Endometrium (tissue), 2 donors: ENCODE data around the gene MYO3A.

Experiments used
- FAIRE-seq: peaks from 2 replicates; lab custom pipeline; 2012; peaks lifted over from hg19 to GRCh38; lab: Jason Lieb, UNC
- donor health status: control.
- donor health status: control.

The MYO3A gene

DNA sequence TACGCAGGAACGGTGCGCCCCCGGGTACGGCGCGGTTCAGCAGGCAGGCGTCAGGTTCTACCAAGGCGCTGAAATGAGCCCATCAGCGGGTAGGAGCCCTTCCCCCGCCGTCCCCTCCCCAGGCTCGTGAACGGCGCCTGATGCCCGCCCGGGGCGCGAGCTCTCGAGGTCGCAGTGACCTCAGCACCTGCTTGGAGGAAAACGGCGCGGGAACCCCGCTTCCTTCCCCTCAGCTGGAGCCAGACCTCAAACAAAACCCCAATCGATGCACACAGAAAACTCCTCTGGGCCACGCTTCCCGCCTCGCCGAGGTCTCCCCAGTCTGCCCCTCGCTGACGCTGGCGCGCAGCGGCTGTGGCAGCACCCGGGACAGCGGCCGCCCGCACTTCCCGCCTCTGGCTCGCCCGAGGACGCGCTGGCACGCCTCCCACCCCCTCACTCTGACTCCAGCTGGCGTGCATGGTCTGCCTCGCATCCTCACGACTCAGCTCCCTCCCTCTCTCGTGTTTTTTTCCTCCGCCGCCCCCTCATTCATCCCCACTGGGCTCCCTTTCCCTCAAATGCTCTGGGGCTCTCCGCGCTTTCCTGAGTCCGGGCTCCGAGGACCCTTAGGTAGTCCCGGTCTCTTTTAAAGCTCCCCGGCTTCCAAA, 282.0 kb downstream of the MYO3A start:
- no peak for FAIRE-seq

DNA sequence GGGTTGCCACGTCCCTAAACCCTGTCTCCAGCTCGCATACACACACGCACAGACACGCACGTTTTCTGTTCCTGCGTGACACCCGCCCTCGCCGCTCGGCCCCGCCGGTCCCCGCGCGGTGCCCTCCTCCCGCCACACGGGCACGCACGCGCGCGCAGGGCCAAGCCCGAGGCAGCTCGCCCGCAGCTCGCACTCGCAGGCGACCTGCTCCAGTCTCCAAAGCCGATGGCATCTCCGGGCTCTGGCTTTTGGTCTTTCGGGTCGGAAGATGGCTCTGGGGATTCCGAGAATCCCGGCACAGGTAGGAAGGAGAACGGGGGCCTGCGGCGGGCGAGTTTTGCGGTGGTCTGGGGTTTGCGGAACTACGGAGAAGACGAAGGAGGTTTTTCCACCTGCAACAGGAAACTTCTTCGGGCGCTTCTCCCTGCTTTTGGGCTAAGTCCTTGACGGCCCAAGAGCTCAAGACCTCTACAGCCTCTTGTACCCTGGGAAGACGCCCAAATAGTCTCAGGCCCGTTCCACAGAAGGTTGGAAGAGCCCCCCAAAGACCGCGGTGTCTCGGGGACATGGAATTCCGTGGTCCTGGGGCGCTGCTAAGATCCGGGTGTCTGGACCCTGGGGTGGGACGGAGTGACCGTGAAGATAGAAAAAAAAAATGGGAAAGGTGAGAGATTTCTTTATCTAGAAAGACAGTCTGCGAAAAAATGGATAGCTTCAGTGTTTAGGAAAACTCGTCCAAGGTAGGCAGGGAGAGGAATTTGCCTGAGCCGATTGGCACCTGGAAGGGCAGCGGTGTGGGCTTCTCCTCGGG, 282.8 kb downstream of the MYO3A start, which contains the start of gene GAD2:
Gene GAD2 (plus strand): TSS at position 190 of the 811 bp plus-strand sequence. CDS start 36 bp downstream, at position 226.
- FAIRE-seq = no peak

DNA sequence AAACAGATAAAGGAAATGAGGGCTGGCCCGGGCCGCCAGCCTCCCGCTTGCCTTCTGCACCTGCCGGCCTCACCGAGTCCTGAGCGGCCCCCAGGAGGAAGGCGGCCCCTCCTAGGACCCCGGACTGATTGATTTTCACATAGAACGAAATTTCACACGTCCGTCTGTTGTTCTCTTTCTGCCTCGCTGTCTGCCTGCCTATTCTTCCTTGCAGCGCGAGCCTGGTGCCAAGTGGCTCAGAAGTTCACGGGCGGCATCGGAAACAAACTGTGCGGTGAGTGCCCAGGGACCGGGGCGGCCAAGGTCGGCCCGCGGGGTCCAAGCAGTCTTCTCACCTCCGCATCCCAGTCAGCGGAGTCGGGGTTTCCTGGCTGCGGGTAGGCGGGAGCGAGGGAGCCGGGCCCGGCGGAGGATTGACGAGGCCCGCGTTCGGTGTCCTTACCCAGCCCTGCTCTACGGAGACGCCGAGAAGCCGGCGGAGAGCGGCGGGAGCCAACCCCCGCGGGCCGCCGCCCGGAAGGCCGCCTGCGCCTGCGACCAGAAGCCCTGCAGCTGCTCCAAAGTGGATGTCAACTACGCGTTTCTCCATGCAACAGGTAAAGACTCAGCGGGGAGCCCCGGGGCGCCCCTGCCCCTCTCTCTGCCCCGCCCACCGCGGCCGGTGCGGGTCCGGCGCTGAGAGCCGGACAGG, 283.5 kb downstream of the MYO3A start:
- FAIRE-seq = no peak

DNA sequence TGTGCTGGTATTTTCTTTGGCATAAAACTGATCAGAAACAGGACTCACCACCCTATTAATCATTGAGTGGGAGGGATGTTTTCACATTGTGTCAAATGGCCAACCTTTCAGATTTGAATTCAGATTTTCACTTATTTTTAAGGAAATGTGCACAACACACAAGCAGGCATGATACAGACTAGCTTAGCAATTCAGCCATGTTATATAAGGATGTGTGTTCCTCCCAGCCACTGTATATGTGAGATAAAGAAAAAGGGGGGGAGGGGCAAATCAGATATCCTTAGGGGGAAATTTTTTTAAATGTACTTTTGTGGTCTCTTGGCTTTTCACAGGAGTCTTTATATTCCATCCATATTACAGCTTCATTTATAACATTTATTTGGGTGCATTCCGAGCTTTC, 285.6 kb downstream of the MYO3A start:
- no peak for FAIRE-seq

DNA sequence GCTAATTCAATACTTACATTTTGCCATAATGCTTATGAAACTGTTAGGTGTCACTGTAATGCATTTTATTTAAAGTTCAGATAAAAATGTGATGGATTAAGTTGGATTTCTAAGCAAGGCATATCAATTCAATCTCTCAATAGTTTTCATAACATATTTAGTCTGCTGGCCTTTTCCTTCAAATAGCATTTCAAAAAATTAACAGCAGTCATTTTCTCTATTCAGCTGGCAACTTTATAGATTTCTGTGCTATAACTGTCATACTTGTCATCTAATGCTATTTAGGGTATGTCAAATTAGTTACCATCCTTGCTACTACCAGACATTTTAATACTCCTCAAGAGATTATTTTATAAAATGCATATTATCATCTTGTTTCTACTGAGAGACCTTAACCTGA, 286.9 kb downstream of the MYO3A start:
- no peak for FAIRE-seq

DNA sequence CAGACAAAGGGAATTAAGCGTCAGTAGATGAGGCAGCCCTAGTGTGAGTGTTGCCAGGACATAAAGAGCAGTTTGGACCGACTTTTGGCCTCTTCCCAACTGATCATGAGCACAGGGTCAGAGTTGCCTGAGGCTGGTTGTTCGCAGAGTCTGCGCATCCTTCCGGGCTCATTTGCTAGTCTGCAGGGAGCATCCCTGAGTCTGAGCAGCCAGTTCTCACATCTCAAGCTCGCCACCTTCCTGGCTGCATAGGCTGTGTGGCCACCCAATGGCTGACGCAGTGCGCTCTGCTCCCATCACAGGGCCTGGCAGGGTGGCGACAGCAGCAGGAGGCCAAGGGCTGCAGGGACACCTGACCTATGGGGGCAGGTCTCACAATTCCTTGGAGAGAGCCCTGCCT, 287.5 kb downstream of the MYO3A start:
- FAIRE-seq = no peak

DNA sequence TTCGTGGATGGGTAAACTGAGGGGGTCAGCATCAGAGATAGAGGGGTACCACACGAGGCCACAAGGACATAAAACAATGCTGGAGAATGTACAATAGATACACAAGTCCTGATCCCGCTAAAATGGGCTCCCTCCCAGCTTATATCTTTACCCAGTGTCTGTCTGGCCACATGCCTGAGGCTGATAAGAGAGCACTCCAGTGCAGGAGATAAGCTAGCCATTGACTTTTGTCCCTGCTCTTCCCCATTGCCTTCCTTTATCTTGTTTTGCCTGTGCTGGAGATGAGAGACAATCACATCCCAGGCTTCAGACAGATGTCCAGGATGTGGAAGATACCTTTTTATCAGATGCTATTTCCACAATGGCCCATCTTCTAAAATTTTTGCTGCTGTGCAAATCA, 288.5 kb downstream of the MYO3A start:
- no peak for FAIRE-seq

DNA sequence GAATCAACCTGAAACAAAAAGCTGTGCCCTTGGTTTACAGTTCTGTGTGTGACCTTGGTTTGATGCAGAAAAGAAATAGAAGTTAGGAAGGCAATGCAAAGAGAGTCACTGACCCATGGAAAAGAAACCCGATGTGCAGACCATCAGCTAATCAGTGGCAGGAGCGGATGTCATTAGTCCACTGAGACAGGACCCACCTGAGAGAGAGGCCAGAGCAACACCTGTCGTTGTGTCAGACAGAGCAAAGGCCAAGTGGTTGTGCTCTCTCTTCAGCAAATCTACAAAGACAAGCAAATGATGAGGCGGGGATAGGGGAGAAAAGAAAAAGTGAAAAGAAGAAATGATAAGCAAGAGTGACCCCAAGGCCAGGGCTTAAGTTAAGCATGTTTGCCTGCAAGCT, 291.3 kb downstream of the MYO3A start:
- FAIRE-seq = no peak

DNA sequence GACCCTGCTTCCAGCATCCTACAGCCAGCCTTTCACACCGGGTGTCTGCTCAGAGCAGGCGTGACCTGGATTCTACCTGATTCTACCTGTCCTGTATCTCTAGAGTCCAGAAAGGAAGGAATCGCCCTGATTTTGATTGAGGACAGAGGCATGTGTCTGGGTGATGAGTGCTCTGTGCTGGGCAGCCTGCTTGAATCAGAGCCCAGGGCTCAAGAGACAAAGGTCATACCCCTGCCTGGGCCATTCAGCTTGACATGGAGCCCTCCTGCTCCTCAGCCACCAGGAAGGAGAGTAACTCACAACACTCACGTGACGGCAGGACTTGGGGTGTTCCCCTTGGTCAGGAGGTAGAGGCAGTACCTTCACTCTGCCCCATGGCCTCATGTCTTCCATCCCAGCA, 293.8 kb downstream of the MYO3A start:
- no peak for FAIRE-seq

DNA sequence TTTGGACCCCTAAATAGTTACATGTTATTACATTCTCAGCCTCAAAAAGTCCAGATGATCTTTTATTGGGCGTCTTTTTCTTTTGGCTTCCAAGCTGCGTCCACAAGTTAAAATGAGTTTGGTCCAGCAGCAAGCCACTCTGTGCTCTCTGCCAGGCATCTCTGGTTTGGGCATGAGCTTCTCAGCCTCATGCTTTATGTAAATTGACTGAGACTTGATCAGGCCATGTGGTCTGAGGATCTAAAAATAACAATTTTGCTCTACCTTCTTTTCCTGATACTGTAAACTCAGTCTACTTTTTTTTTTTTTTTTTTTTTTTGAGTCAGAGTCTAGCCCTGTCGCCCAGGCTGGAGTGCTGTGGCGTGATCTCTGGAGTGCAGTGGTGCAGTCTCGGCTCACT, 298.1 kb downstream of the MYO3A start:
- FAIRE-seq = no peak

DNA sequence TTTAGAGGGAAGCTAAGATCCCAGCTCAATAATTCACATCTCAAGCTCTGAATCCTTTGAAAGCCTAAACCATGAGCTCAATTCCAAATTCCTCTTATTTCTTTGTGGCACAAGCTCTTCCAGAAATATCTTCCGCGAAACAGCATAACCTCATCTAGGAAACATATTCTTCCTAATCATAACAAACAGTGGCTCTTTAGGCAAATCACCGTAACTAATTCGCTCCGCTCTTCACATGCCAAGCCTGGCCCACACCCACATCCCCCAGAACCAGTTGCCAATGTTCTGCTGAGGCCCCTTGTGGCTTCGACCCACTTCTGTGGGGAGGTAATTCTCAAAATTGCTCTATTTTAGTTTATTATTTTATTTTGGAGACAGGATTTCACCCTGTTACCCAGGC, 301.7 kb downstream of the MYO3A start:
- FAIRE-seq = no peak

DNA sequence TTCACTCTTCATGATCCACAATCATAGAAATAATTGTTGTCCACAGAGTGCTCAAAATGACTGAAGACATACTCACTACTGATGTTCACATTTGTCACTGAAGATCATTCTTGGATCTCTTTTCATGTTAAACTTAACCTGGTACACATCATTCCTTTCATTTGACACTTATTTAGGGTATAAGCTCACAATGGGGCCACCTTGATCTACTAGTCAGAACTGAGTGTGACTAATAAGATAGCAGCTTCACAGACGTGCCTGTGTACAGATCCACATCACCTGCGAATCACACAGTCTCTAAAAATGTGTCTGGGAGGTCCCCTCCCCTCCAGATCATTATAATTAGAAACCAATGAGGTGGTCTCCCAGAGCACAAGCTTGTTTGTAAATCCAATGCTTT, 304.3 kb downstream of the MYO3A start:
- no peak for FAIRE-seq

DNA sequence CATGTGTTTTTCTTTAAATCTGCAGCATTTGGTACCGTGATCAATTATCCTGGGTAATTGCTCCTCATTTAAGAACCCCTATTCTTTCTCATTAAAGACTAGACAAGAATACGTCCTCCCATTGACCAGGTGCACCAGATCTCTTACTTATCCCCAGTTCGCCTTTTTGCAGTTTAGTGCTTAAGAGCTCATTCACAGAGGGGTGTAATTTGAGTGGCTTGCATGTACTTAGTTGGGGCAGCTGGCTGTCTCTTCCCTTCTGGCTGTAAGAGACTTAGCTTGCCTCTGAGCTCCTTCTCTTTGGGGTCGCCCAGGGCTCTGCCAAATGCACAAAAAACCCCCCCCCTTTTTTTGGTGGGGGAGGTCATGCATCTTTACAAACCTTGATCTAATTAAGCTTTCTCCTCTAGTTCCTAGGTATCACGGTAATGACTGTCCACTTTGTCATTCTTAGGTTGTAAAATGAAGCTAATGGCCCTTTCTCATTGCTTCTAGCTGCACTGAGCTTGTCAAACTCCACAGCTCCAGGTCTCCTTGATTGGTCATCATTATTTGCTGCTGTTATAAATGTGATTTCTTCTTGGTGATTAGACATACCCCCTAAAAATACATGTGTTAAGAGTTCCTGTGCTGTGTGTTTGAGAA, 308.8 kb downstream of the MYO3A start:
- no peak for FAIRE-seq

DNA sequence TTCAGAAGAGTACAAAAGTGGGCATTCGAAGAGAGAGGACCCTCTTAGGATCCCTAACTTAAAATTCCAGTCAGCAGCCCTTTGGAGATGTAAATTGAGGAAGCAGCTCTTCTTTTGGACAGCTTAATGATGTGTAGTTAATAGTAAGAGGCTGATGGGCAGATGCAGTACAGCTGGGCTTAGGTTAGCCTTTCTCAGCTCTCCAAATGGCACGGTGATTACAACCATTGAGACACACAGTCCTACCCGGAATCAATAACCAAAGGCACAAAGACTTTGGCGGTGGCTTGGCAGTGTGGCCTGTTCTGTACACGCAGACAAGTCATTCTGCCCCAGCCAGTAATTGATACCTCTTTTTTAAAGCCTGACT, 309.3 kb downstream of the MYO3A start:
- FAIRE-seq = no peak

DNA sequence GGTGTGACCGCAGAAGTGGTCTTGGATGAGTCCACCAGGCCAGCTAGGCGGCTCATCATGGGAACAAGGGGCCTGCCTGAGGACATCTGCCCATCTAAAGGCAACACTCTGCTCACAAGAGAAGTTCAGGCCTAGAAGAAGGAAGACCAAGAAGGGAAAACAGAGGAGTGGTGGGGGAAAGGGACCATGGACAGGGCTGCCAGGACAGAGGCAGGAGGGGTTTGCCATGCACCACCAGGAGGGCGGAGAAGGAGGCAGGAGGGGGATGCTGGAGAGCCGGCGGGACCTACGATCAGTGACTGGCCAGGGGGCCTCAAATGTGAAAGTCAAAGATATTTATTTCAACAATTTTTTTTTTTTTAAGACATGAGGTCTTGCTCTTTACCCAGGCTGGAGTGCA, 315.7 kb downstream of the MYO3A start:
- no peak for FAIRE-seq

DNA sequence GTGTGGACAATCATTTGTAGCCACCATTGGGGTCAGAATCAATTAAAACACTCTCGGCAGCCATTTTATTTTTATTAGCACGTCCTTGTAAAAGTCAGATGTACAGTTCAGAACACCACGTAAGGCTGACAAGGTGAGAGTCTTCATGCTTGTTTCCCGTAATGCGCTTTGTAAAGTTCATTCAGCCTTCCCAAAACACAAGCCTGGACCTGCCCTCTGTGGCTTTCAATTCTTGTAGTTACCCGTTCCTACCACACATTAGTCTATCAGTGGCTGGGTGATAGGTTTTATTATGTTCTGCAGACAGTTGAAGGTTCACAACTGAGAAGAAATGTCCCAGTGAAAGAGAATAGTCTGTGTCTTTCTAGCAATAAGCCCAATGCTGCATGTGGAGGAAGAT, 317.9 kb downstream of the MYO3A start:
- no peak for FAIRE-seq

DNA sequence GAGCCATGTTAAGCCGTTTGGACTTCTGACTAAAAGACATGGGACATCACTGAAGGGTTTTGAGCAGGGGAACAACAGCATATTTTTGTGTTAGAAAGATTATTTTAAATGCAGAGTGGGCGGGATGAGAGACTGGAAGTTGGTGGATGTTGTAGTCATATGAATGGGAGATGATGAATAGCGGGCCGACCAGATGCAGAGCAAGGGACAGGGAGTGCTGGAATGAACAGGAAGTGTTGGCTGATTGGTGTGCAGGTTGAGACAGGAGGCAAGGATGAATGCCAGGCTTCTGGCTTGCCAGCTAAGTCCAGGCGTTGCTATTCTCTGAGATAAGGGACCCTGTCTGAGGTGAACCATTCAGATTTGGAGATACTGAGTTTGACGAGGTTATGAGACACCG, 320.6 kb downstream of the MYO3A start:
- FAIRE-seq = no peak

DNA sequence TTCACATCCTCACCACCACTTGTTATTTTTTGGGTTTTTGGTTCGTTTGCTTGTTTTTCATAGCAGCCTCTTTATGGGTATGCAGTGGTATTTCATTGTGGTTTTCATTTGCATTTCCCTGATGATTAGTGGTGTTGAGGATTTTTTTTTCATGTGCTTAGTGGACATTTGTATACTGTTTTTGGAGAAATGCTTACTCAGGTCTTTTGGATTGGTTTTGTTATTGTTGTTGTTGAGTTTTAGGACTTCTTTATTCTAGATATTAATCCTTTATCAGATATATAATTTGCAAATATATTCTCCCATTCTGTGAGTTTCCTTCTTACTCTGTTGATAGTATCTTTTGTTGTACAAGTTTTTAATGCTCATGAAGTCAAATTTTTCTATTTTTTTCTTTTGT, 325.3 kb downstream of the MYO3A start:
- FAIRE-seq = no peak
